MM.1S (cell line): ENCODE data around the gene MYO9A.

ENCODE experiments used
- DNase-seq: peaks from one replicate; pipeline ENCODE4 v3.0.0-alpha.2; 2015
- H2AFZ ChIP-seq: fragments of 300-600 bp; sonication (generic); 2 replicates; pipeline ENCODE4 v1.6.0; 2016; ENCODE audit warnings: antibody characterized with exemption, low read length
- H3F3A ChIP-seq: fragments of 300-600 bp; sonication (generic); 2 replicates; pipeline ENCODE4 v1.6.1; 2016; ENCODE audit warnings: mild to moderate bottlenecking, antibody characterized with exemption, low read length, moderate library complexity, mixed read lengths; ENCODE audit not compliant: insufficient read depth
- H3K27ac ChIP-seq: fragments of 300-600 bp; sonication (generic); 2 replicates; pipeline ENCODE4 v1.5.1; 2016; ENCODE audit warnings: mild to moderate bottlenecking, low read length
- H3K27me3 ChIP-seq: fragments of 300-600 bp; sonication (generic); replicated peaks from 2 replicates; pipeline ENCODE4 v1.6.0; 2016; ENCODE audit warnings: low read length; ENCODE audit not compliant: insufficient read depth
- H3K36me3 ChIP-seq: fragments of 300-600 bp; sonication (generic); replicated peaks from 2 replicates; pipeline ENCODE4 v1.6.1; 2016; ENCODE audit warnings: mild to moderate bottlenecking, low read length, mixed read lengths; ENCODE audit not compliant: insufficient read depth
- H3K4me1 ChIP-seq: fragments of 300-600 bp; sonication (generic); 2 replicates; pipeline ENCODE4 v1.6.1; 2016; ENCODE audit warnings: low read length, mixed read lengths
- H3K4me2 ChIP-seq: fragments of 300-600 bp; sonication (generic); 2 replicates; pipeline ENCODE4 v1.6.0; 2016; ENCODE audit warnings: low read depth, low read length
- H3K4me3 ChIP-seq: fragments of 300-600 bp; sonication (generic); 2 replicates; pipeline ENCODE4 v1.5.1; 2016; ENCODE audit warnings: low read length, mixed read lengths
- H3K79me2 ChIP-seq: fragments of 300-600 bp; sonication (generic); 2 replicates; pipeline ENCODE4 v1.6.1; 2016; ENCODE audit warnings: mixed run types, low read length, mixed read lengths
- H3K9ac ChIP-seq: fragments of 300-600 bp; sonication (generic); 2 replicates; pipeline ENCODE4 v1.6.1; 2016; ENCODE audit warnings: low read length, mixed read lengths
- H3K9me2 ChIP-seq: fragments of 300-600 bp; sonication (generic); replicated peaks from 2 replicates; pipeline ENCODE4 v1.6.1; 2016; ENCODE audit warnings: mild to moderate bottlenecking, low read length, mixed read lengths; ENCODE audit not compliant: insufficient read depth
- H3K9me3 ChIP-seq: fragments of 300-600 bp; sonication (generic); replicated peaks from 2 replicates; pipeline ENCODE4 v1.6.1; 2016; ENCODE audit warnings: mild to moderate bottlenecking, low read length, mixed read lengths; ENCODE audit not compliant: insufficient read depth
- H4K20me1 ChIP-seq: fragments of 300-600 bp; sonication (generic); 2 replicates; pipeline ENCODE4 v1.6.1; 2016; ENCODE audit warnings: mild to moderate bottlenecking, low read length, moderate library complexity, mixed read lengths; ENCODE audit not compliant: insufficient read depth
- EZH2 ChIP-seq: fragments of 300-600 bp; sonication (generic); optimal IDR thresholded peaks from 2 replicates; pipeline ENCODE3; 2017; ENCODE audit warnings: low read depth, mild to moderate bottlenecking, antibody characterized with exemption, low read length, mixed read lengths
- EZH2phosphoT487 ChIP-seq: fragments of 300-600 bp; sonication (generic); IDR thresholded peaks from 2 replicates; pipeline ENCODE4 v1.6.1; 2018; ENCODE audit warnings: antibody characterized with exemption, low read length
- TF ChIP-seq, protein P1 (sequence below): fragments of 300-600 bp; sonication (generic); IDR thresholded peaks from 2 replicates; pipeline ENCODE4 v1.5.1; 2016; ENCODE audit warnings: antibody characterized with exemption, low read length, mixed read lengths

The MYO9A gene

DNA sequence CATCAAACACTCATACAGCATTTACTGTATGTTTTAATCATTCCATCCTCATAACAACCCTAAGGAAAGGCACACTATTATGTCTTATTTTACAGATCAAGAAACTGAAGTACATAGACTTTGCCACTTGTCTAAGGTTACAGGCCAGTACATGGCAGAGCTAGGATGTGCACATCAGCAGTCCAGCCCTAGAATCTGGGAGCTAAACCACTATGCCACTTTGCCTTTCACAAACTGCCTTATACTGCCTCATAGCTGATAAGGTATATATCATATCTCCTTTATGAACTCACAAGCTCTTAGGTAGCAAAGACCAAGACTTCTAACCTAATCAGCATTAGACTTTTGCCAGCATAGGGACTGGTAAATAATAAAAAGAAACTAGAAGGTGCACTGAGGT lies 49.1 kb downstream of the MYO9A start:
- Histone ChIP-seq H2AFZ (no peak overlapping the region), H3K9me2 (no peaks in the 10 kb centered on the region), H3K79me2 (no peaks in the 10 kb centered on the region), H3K4me3 (no peak overlapping the region), H3K36me3 (no peaks in the 10 kb centered on the region), H4K20me1 (no peaks in the 10 kb centered on the region), H3K4me2 (no peak overlapping the region), H3K9me3 (no peaks in the 10 kb centered on the region), H3K27me3 (no peaks in the 10 kb centered on the region), H3K9ac (no peak overlapping the region), H3K27ac (no peak overlapping the region), H3F3A (no peaks in the 10 kb centered on the region), H3K4me1 (no peaks in the 10 kb centered on the region)
- DNase-seq, result no peak
- TF ChIP-seq EZH2 (no peak), EZH2phosphoT487 (no peak)
- TF ChIP-seq, protein P1, sequence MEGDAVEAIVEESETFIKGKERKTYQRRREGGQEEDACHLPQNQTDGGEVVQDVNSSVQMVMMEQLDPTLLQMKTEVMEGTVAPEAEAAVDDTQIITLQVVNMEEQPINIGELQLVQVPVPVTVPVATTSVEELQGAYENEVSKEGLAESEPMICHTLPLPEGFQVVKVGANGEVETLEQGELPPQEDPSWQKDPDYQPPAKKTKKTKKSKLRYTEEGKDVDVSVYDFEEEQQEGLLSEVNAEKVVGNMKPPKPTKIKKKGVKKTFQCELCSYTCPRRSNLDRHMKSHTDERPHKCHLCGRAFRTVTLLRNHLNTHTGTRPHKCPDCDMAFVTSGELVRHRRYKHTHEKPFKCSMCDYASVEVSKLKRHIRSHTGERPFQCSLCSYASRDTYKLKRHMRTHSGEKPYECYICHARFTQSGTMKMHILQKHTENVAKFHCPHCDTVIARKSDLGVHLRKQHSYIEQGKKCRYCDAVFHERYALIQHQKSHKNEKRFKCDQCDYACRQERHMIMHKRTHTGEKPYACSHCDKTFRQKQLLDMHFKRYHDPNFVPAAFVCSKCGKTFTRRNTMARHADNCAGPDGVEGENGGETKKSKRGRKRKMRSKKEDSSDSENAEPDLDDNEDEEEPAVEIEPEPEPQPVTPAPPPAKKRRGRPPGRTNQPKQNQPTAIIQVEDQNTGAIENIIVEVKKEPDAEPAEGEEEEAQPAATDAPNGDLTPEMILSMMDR, result no peak

DNA sequence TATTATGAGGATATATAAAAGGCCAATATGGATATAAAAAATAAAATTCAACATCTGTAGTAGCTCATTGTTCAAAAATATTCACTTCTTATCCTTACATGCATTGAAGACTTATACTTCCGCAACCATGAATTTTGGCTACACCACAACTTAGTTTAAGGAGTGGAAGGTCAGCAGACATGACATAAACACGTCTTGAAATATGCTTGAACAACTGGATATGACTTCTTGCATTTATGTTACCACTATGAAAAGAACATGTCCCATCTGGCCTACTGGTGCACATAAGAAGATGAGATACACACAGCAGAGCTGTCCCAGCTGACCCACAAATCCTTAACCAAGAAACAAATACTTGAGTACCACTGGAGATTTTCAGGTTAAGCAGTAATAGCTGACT lies 52.1 kb downstream of the MYO9A start:
- Histone ChIP-seq H3K4me3 (no peak overlapping the region), H3K27me3 (no peaks in the 10 kb centered on the region), H3K9me2 (no peaks in the 10 kb centered on the region), H3K36me3 (no peaks in the 10 kb centered on the region), H3F3A (no peaks in the 10 kb centered on the region), H3K9me3 (no peaks in the 10 kb centered on the region), H3K4me1 (no peaks in the 10 kb centered on the region), H3K4me2 (no peak overlapping the region), H2AFZ (no peak overlapping the region), H4K20me1 (no peaks in the 10 kb centered on the region), H3K79me2 (no peaks in the 10 kb centered on the region), H3K9ac (no peak overlapping the region), H3K27ac (no peak overlapping the region)
- no peak for DNase-seq
- TF ChIP-seq EZH2 (no peak), EZH2phosphoT487 (no peak)
- TF ChIP-seq, protein P1, result no peak

DNA sequence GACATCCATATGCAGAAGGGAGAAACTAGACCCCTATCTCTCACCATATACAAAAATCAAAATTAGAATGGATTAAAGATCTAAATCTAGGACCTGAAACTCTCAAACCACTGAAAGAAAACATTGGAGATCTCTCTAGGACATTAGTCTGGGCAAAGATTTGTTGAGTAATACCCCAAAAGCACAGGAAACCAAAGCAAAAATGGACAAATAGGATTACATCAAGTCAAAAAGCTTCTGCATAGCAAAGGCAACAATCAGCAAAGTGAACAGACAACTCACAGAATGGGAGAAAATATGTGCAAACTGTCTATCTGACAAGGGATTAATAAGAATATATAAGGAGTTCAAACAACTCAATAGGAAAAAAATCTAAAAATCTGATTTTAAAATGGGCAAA lies 54.8 kb downstream of the MYO9A start:
- H3F3A ChIP-seq, result no peaks in the 10 kb centered on the region
- no peaks in the 10 kb centered on the region for H3K4me1 ChIP-seq
- no peaks in the 10 kb centered on the region for H3K27me3 ChIP-seq
- H3K9me3 ChIP-seq, result no peaks in the 10 kb centered on the region
- TF ChIP-seq EZH2 (no peak), EZH2phosphoT487 (no peak)
- TF ChIP-seq, protein P1, result no peak
- H3K79me2 ChIP-seq, result no peaks in the 10 kb centered on the region
- no peaks in the 10 kb centered on the region for H3K9me2 ChIP-seq
- H3K4me3 ChIP-seq, result no peak overlapping the region
- H3K27ac ChIP-seq, result no peak overlapping the region
- H4K20me1 ChIP-seq, result no peaks in the 10 kb centered on the region
- H3K9ac ChIP-seq, result no peak overlapping the region
- no peaks in the 10 kb centered on the region for H3K36me3 ChIP-seq
- DNase-seq, result no peak
- H3K4me2 ChIP-seq, result no peak overlapping the region
- H2AFZ ChIP-seq, result no peak overlapping the region

DNA sequence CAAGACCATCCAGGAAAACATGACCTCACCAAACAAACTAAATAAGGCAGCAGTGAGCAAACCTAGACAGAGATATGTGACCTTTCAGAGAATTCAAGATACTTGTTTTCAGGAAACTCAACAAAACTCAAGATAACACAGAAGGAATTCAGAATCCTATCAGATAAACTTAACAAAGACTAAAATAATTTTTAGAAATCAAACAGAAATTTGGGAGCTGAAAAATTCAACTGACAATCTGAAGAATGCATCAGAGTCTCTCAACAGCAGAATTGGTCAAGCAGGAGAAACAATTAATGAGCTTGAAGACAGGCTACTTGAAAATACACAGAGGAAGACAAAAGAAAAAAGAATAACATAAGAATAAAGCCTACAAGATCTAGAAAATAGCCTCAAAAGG lies 55.6 kb downstream of the MYO9A start:
- no peak for DNase-seq
- Histone ChIP-seq H3K4me2 (no peak overlapping the region), H3K79me2 (no peaks in the 10 kb centered on the region), H3K9ac (no peak overlapping the region), H3K4me1 (peaks cover 7% of the 10 kb centered on the region; the same call in 1 of the 2 replicates), H3K36me3 (no peaks in the 10 kb centered on the region), H3K9me3 (no peaks in the 10 kb centered on the region), H2AFZ (no peak overlapping the region), H3K27me3 (no peaks in the 10 kb centered on the region), H3K9me2 (no peaks in the 10 kb centered on the region), H3K27ac (no peak overlapping the region), H3K4me3 (no peak overlapping the region), H3F3A (no peaks in the 10 kb centered on the region), H4K20me1 (no peaks in the 10 kb centered on the region)
- TF ChIP-seq, protein P1, result no peak
- TF ChIP-seq EZH2 (no peak), EZH2phosphoT487 (no peak)
